SH-SY5Y (cell line): ENCODE measurements around the gene KCNAB2.

ENCODE experiments used
- GATA2 ChIP-seq: IDR thresholded peaks from 2 replicates; pipeline ENCODE4 v1.6.1; 2011; ENCODE audit warnings: mild to moderate bottlenecking, low read depth, low read length
- GATA3 ChIP-seq: IDR thresholded peaks from 2 replicates; pipeline ENCODE4 v1.6.1; 2011; ENCODE audit warnings: low read depth, mild to moderate bottlenecking, low read length, moderate library complexity

DNA sequence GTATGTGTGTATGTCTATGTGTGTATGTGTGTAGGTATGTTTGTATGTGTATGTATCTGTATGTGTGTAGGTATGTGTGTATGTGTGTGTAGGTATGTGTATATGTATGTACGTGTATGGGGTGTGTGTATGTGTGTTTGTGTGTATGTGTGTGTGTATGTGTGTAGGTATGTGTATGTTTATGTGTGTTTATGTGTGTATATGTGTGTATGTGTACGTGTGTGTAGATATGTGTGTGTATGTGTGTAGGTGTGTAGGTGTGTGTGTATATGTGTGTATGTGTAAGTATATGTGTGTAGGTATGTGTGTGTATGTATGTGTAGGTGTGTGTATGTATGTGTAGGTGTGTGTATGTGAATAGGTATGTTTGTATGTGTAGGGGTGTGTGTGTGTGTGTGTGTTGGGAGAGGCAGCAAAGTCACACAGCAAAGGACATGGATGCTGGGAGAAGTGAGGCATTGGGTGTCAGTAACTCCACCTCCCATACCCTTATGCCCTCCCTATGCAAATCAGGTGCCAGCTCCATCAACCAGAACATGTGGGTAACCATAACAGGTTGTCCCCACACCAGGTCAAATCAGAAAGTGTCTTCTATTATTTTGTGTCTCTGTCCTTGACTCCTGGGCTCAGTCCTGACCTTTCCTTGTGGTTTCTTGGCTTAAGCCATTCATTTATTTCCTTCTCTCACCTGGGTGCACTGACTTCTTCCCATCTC lies 15.0 kb upstream of the KCNAB2 start:
- no peak for TF ChIP-seq GATA2
- TF ChIP-seq GATA3 = no peak
